H1 (cell line): Measurements from ENCODE around the gene PRRT1B. TPM values are rescaled to one million over a fixed set of nuclear protein-coding genes. Genes with fewer than 3 reads are reported as not detected.

Source experiments
- CTCF ChIA-PET: fragments of 300-600 bp; sonication (Branson Sonifier 250); formaldehyde crosslinking; loops from one replicate; lab custom pipeline; 2021; ENCODE audit not compliant: partially characterized antibody; lab: Charles Lee
- POLR2A ChIA-PET: fragments of 300-600 bp; sonication (Branson Sonifier 250); formaldehyde crosslinking; loops from one replicate; lab custom pipeline; 2021; ENCODE audit warnings: inconsistent platforms; ENCODE audit not compliant: partially characterized antibody; lab: Charles Lee
- DNase-seq, 2 experiments: peaks; one replicate each; pipeline versions ENCODE4 v3.0.0 to v3.0.0-alpha.2; 2010 to 2022; ENCODE audit warnings: low spot score in 2 of 2, low read depth in 1 of 2, mixed read lengths in 1 of 2
- FAIRE-seq: peaks from 2 replicates; lab custom pipeline; 2011; peaks lifted over from hg19 to GRCh38; lab: Jason Lieb, UNC
- H2AFZ ChIP-seq: 2 replicates; pipeline ENCODE4 v1.8.1; 2012; ENCODE audit warnings: low read length, inconsistent platforms
- H2AK5ac ChIP-seq: 2 replicates; pipeline ENCODE4 v1.6.1; 2013; ENCODE audit warnings: low read depth, low read length
- H2BK120ac ChIP-seq: replicated peaks from 2 replicates; pipeline ENCODE3; 2013; ENCODE audit warnings: low read depth, low read length, inconsistent platforms
- H2BK12ac ChIP-seq: 2 replicates; pipeline ENCODE4 v1.6.1; 2013; ENCODE audit warnings: low read depth, low read length
- H2BK15ac ChIP-seq: 2 replicates; pipeline ENCODE4 v1.6.1; 2013; ENCODE audit warnings: low read length
- H2BK20ac ChIP-seq: 2 replicates; pipeline ENCODE4 v1.6.1; 2013; ENCODE audit warnings: low read length
- H2BK5ac ChIP-seq: 2 replicates; pipeline ENCODE4 v1.6.1; 2013; ENCODE audit warnings: low read depth, low read length
- H3K14ac ChIP-seq: 2 replicates; pipeline ENCODE4 v1.6.1; 2013; ENCODE audit warnings: inconsistent platforms; ENCODE audit not compliant: insufficient read length
- H3K18ac ChIP-seq: 2 replicates; pipeline ENCODE4 v1.6.1; 2013; ENCODE audit warnings: low read length; ENCODE audit errors: extremely low read depth
- H3K23ac ChIP-seq: 2 replicates; pipeline ENCODE4 v1.6.1; 2013; ENCODE audit warnings: inconsistent platforms; ENCODE audit not compliant: insufficient read length
- H3K23me2 ChIP-seq: 2 replicates; pipeline ENCODE4 v1.6.1; 2013; ENCODE audit warnings: low read depth, low read length
- H3K27ac ChIP-seq: 2 replicates; pipeline ENCODE4 v1.6.1; 2011; ENCODE audit warnings: low read depth, low read length, inconsistent platforms
- H3K27me3 ChIP-seq, 4 experiments: replicated peaks in 1 of 4; 1 replicate in 1 of 4; 2 replicates in 3 of 4; pipeline versions ENCODE4 v1.6.1 to v1.8.1; 2011 to 2013; ENCODE audit warnings: low read length in 3 of 4, mild to moderate bottlenecking in 3 of 4, inconsistent platforms in 2 of 4, mixed read lengths in 2 of 4, moderate library complexity in 1 of 4; ENCODE audit not compliant: control insufficient read depth in 3 of 4, insufficient read depth in 3 of 4; ENCODE audit errors: extremely low read depth in 1 of 4
- H3K36me3 ChIP-seq, 4 experiments: 2 replicates each; pipeline versions ENCODE4 v1.6.1 to v1.8.1; 2011 to 2013; ENCODE audit warnings: mild to moderate bottlenecking in 4 of 4, low read length in 3 of 4, moderate library complexity in 2 of 4, control low read depth in 1 of 4, inconsistent platforms in 1 of 4; ENCODE audit not compliant: insufficient read depth in 4 of 4, control insufficient read depth in 2 of 4
- H3K4ac ChIP-seq: replicated peaks from 2 replicates; pipeline ENCODE3; 2013; ENCODE audit warnings: low read length, low read depth, mixed read lengths, inconsistent platforms; ENCODE audit not compliant: insufficient read length
- H3K4me1 ChIP-seq, 4 experiments: replicated peaks in 1 of 4; 1 replicate in 1 of 4; 2 replicates in 3 of 4; pipeline versions ENCODE4 v1.6.1 to v1.8.1; 2011 to 2013; ENCODE audit warnings: low read length in 3 of 4, inconsistent platforms in 2 of 4, mixed read lengths in 1 of 4; ENCODE audit not compliant: insufficient read depth in 4 of 4, control insufficient read depth in 3 of 4
- H3K4me2 ChIP-seq, 2 experiments: 2 replicates each; pipeline versions ENCODE4 v1.6.1 to v1.8.1; 2011 to 2013; ENCODE audit warnings: low read depth in 2 of 2, low read length in 2 of 2, control low read depth in 1 of 2, inconsistent platforms in 1 of 2, mild to moderate bottlenecking in 1 of 2; ENCODE audit not compliant: insufficient read depth in 1 of 2
- H3K4me3 ChIP-seq, 4 experiments: fragments of 200-600, 300-600 bp in 1 of 4; sonication (generic), shearing (Covaris generic), sonication (Bioruptor Twin) in 1 of 4; 2 replicates each; pipeline versions ENCODE4 v1.5.1 to v1.8.1; 2011 to 2016; ENCODE audit warnings: low read length in 4 of 4, low read depth in 3 of 4, control low read depth in 2 of 4, inconsistent platforms in 2 of 4, mild to moderate bottlenecking in 2 of 4, mixed read lengths in 1 of 4, moderate library complexity in 1 of 4; ENCODE audit not compliant: insufficient read depth in 2 of 4; ENCODE audit errors: extremely low read depth in 1 of 4
- H3K56ac ChIP-seq: replicated peaks from 2 replicates; pipeline ENCODE3; 2013; ENCODE audit warnings: low read depth, mild to moderate bottlenecking, mixed read lengths, low read length, inconsistent platforms; ENCODE audit not compliant: insufficient read length
- H3K79me1 ChIP-seq: 2 replicates; pipeline ENCODE4 v1.6.1; 2013; ENCODE audit warnings: low read depth, low read length, control low read depth
- H3K79me2 ChIP-seq, 2 experiments: 2 replicates each; pipeline versions ENCODE4 v1.6.1 to v1.8.1; 2012 to 2013; ENCODE audit warnings: low read length in 2 of 2, mild to moderate bottlenecking in 2 of 2, inconsistent platforms in 1 of 2; ENCODE audit not compliant: insufficient read depth in 2 of 2, control insufficient read depth in 1 of 2
- H3K9ac ChIP-seq, 4 experiments: replicated peaks in 1 of 4; 1 replicate in 1 of 4; 2 replicates in 3 of 4; pipeline versions ENCODE4 v1.6.1 to v1.8.1; 2011 to 2013; ENCODE audit warnings: low read depth in 3 of 4, low read length in 3 of 4, control low read depth in 2 of 4, mild to moderate bottlenecking in 2 of 4, moderate library complexity in 2 of 4, inconsistent platforms in 1 of 4; ENCODE audit errors: extremely low read depth in 1 of 4
- H3K9me3 ChIP-seq, 2 experiments: 2 replicates each; pipeline versions ENCODE4 v1.6.1 to v1.8.1; 2012 to 2013; ENCODE audit warnings: mild to moderate bottlenecking in 2 of 2, moderate library complexity in 2 of 2, control low read depth in 1 of 2, inconsistent platforms in 1 of 2, low read depth in 1 of 2, low read length in 1 of 2, mixed read lengths in 1 of 2; ENCODE audit not compliant: insufficient read depth in 2 of 2
- H4K20me1 ChIP-seq, 2 experiments: replicated peaks in 1 of 2; 2 replicates each; pipeline versions ENCODE3 to v1.8.1; 2011 to 2013; ENCODE audit warnings: inconsistent platforms in 2 of 2, low read length in 2 of 2, mild to moderate bottlenecking in 1 of 2; ENCODE audit not compliant: insufficient read depth in 2 of 2, control insufficient read depth in 1 of 2
- H4K5ac ChIP-seq: 2 replicates; pipeline ENCODE4 v1.6.1; 2013; ENCODE audit warnings: low read length, low read depth, mixed read lengths, inconsistent platforms; ENCODE audit not compliant: insufficient read length
- H4K8ac ChIP-seq: 2 replicates; pipeline ENCODE4 v1.8.0; 2013; ENCODE audit warnings: mild to moderate bottlenecking, moderate library complexity, low read length, inconsistent platforms; ENCODE audit not compliant: insufficient read depth; ENCODE audit errors: extremely low read depth
- H4K91ac ChIP-seq: replicated peaks from 2 replicates; pipeline ENCODE3; 2013; ENCODE audit warnings: low read length, mixed read lengths, inconsistent platforms; ENCODE audit not compliant: insufficient read length
- BRCA1 ChIP-seq: IDR thresholded peaks from 2 replicates; pipeline ENCODE4 v1.6.1; 2012; ENCODE audit warnings: low read depth, low read length, improper control_type of control experiment
- PHF8 ChIP-seq: fragments of 200-600 bp; sonication (generic); conservative IDR thresholded peaks from 2 replicates; pipeline ENCODE4 v1.7.1; 2012; ENCODE audit warnings: low read depth, mild to moderate bottlenecking, inconsistent platforms, low read length, moderate library complexity
- RFX5 ChIP-seq: IDR thresholded peaks from 2 replicates; pipeline ENCODE4 v1.6.1; 2011; ENCODE audit warnings: low read depth, low read length, improper control_type of control experiment, borderline replicate concordance
- SIN3A ChIP-seq, 2 experiments: IDR thresholded peaks in 1 of 2; conservative IDR thresholded peaks in 1 of 2; 2 replicates each; pipeline ENCODE4 v1.6.1; 2011 to 2012; ENCODE audit warnings: low read length in 2 of 2, improper control_type of control experiment in 1 of 2, low read depth in 1 of 2, mild to moderate bottlenecking in 1 of 2
- WGBS, 2 experiments: shearing (Covaris generic) in 1 of 2; methylation state at CpG; one replicate each; pipeline versions ENCODE4 v1.1.6 to v1.1.7; 2013 to 2015; ENCODE audit warnings: low lambda C conversion rate in 2 of 2, mixed read lengths in 2 of 2, inconsistent platforms in 1 of 2, low coverage in 1 of 2, missing lambda C conversion rate in 1 of 2; ENCODE audit not compliant: insufficient replicate concordance in 2 of 2, insufficient coverage in 1 of 2, insufficient read length in 1 of 2; ENCODE audit errors: extremely low coverage in 1 of 2, missing lambda C conversion rate in 1 of 2; 5-methylcytosine and 5-hydroxymethylcytosine counted together
- polyA plus RNA-seq, 7 experiments: library from polyadenylated mRNA; depleted of rRNA in 3 of 7; stranded (reverse) in 5 of 7; unstranded in 2 of 7; fragments of >200 nt in 5 of 7; fragments of 200-250 nt in 2 of 7; gene quantifications; 1 replicate in 5 of 7; 2 replicates in 1 of 7; 4 replicates in 1 of 7; pipeline versions ENCODE4 v1.2.1 to v1.2.3, GENCODE V29; 2011 to 2013; ENCODE audit warnings: missing spikeins in 2 of 7, mixed read lengths in 2 of 7
- total RNA-seq: library from RNA; stranded (reverse); fragmentation: NEBNext Ultra II Directional; extraction: Animal tissue kit (Norgen Biotek cat#: 25700); gene quantifications from 2 replicates; pipeline ENCODE4 v1.2.1, GENCODE V29; 2021

The PRRT1B gene
- total and polyA plus RNA-seq, 2 of the 8 experiments (the other 6 are each of a cell fraction or from before 2014, with no cell fraction given), result 0.30 to 1.2 TPM

DNA sequence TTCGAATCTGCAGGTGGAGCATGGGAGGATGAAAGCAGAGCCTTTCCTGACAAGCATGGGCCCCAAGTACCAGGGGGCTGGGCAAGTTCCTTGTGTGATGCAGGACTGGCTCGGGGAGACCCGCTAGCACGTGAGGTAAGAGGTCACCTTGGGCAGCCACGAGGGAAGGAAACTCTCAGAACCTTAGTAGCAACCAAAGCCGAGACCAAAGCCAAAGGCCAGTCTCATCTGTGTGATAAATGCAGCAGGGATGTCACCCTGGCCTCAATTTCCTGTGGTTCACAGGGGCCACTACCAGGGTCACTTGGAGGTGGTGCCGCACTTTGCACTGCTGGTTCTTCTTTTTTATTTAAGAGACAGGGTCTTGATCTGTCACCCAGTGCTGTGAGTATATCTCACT lies 39.5 kb downstream of the PRRT1B start:
- no peaks in the 10 kb centered on the region for H3K9me3 ChIP-seq

More for the DNA sequence above, 39.5 kb downstream of the PRRT1B start:
- no peak overlapping the region for H2BK5ac ChIP-seq
- FAIRE-seq, result no peak
- no peak overlapping the region for H3K4me2 ChIP-seq
- DNase-seq, result no peak
- H4K91ac ChIP-seq, result no peak overlapping the region
- 94% methylated on average over 7 of the region's 7 CpGs; no CpG with 5 or more reads in 1 of the 2 experiments for WGBS, 2 experiments
- no peaks in the 10 kb centered on the region for H3K27me3 ChIP-seq
- H4K5ac ChIP-seq, result no peak overlapping the region
- no peaks in the 10 kb centered on the region for H3K23me2 ChIP-seq
- no peak overlapping the region for H3K18ac ChIP-seq
- no peak overlapping the region for H2BK120ac ChIP-seq
- H3K14ac ChIP-seq, result no peak overlapping the region
- H3K27ac ChIP-seq, result no peak overlapping the region
- H2BK20ac ChIP-seq, result no peak overlapping the region
- no peak overlapping the region for H3K56ac ChIP-seq
- peaks cover 2 to 7% (median 4%) of the 10 kb centered on the region in 4 experiments; a peak in 6 of 8 replicates for H3K36me3 ChIP-seq
- H2AFZ ChIP-seq, result no peak overlapping the region
- H4K20me1 ChIP-seq, result peaks cover 0 to 4% of the 10 kb centered on the region in 2 experiments
- no peak overlapping the region for H2AK5ac ChIP-seq
- ChIA-PET POLR2A (no interaction called here), CTCF (interaction anchor here (1.0 to 1.1 kb wide), 2 partner anchors 134 to 140 kb away, joined by 3 read pairs; no protein-coding TSS in a partner anchor)
- no peaks in the 10 kb centered on the region for H3K79me1 ChIP-seq
- TF ChIP-seq SIN3A (conservative IDR thresholded peaks at IDR 0.05 in 1 of 2, IDR thresholded peaks at IDR 0.05 in 1 of 2; ENCODE audit: low read depth in 1 of 2, low read length in 2 of 2), result no peak
- TF ChIP-seq PHF8, result no peak
- TF ChIP-seq BRCA1, result no peak
- no peak for TF ChIP-seq RFX5
- no peak overlapping the region for H4K8ac ChIP-seq
- H2BK15ac ChIP-seq, result no peak overlapping the region
- no peaks in the 10 kb centered on the region for H3K79me2 ChIP-seq
- no peak overlapping the region for H3K4me3 ChIP-seq
- H3K4me1 ChIP-seq, result no peaks in the 10 kb centered on the region
- no peak overlapping the region for H3K23ac ChIP-seq
- H3K9ac ChIP-seq, result no peak overlapping the region
- H2BK12ac ChIP-seq, result no peak overlapping the region
- no peak overlapping the region for H3K4ac ChIP-seq
